Activated CD4-positive, alpha-beta T cell treated with anti-CD3 and anti-CD28 coated beads, Interleukin-2, amount 10 ng/mL, durations not matched to agents 24 days and 14 days (primary cell): ENCODE results near the gene RAPGEF2. TPM values are rescaled to one million over a fixed set of nuclear protein-coding genes. Genes with fewer than 3 reads are reported as not detected.

Experiments
- DNase-seq: peaks from one replicate; pipeline ENCODE4 v3.0.0; 2022
- H3K27ac Mint-ChIP-seq: one replicate; pipeline ENCODE4 v1.8.0; 2022; ENCODE audit warnings: mild to moderate bottlenecking, mixed read lengths
- H3K27me3 Mint-ChIP-seq: one replicate; pipeline ENCODE4 v1.8.0; 2022; ENCODE audit warnings: mixed read lengths
- H3K36me3 Mint-ChIP-seq: one replicate; pipeline ENCODE4 v1.8.0; 2022; ENCODE audit warnings: low read depth, mild to moderate bottlenecking, mixed read lengths
- H3K4me1 Mint-ChIP-seq: one replicate; pipeline ENCODE4 v1.8.0; 2021; ENCODE audit warnings: mixed read lengths
- H3K4me3 Mint-ChIP-seq: one replicate; pipeline ENCODE4 v1.8.0; 2022; ENCODE audit warnings: mild to moderate bottlenecking, moderate library complexity, mixed read lengths
- H3K9me3 Mint-ChIP-seq: one replicate; pipeline ENCODE4 v1.8.0; 2021; ENCODE audit warnings: mixed read lengths
- intact Hi-C: fragments of 100-400 bp; cut with micrococcal nuclease; formaldehyde crosslinking; loops from one replicate; pipeline ENCODE4 v1.15.1; 2023
- total RNA-seq: library from RNA; stranded (reverse); gene quantifications from 2 replicates; pipeline ENCODE4 v1.2.3, GENCODE V29; 2022

RAPGEF2 gene
- total RNA-seq, 1 donor from 2014 or later = 27.1 TPM

DNA sequence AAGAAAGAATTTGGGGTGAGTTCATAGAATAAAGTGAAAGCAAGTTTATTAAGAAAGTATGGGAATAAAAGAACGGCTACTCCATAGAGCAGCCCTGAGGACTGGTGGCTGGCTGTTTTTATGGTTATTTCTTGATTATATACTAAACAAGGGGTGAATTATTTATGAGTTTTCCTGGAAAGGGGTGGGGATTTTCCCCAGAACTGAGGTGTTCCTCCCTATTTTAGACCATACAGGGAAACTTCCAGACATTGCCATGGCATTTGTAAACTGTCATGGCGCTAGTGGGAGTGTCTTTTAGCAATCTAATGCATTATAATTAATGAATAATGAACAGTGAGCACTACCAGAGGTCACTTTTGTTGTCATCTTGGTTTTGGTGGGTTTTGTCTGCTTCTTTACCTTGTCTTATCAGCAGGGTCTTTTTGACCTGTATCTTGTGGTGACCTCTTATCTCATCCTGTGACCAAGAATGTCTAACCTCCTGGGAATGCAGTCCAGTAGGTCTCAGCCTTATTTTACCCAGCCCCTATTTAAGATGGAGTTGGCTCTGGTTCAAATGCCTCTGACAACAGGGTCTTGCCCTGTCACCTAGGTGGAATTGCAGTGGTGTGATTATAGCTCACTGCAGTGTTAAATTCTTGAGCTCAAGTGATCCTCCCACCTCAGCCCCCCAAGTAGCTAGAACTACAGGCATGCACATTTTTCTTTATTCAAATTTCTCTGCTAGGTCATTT lies 27.1 kb downstream of the RAPGEF2 start:
- Mint-ChIP-seq H3K4me1 (peaks cover 21% of the 10 kb centered on the region), H3K36me3 (peaks cover 2% of the 10 kb centered on the region), H3K27ac (no peak overlapping the region), H3K27me3 (no peaks in the 10 kb centered on the region), H3K4me3 (no peak overlapping the region), H3K9me3 (no peaks in the 10 kb centered on the region)
- intact Hi-C loops = loop anchor here (5.0 kb wide), 1 partner anchor 37 kb away; no protein-coding TSS in a partner anchor
- DNase-seq = no peak

GRCh38 chr4:159131564-159131963 lies 28.7 kb downstream of the RAPGEF2 start:
- Mint-ChIP-seq H3K9me3 (no peaks in the 10 kb centered on the region), H3K27me3 (no peaks in the 10 kb centered on the region), H3K4me3 (no peak overlapping the region), H3K27ac (no peak overlapping the region), H3K4me1 (peaks cover 15% of the 10 kb centered on the region), H3K36me3 (peaks cover under 1% of the 10 kb centered on the region)
- intact Hi-C loops = loop anchor here (5.0 kb wide), 1 partner anchor 36 kb away; no protein-coding TSS in a partner anchor
- no peak for DNase-seq

DNA sequence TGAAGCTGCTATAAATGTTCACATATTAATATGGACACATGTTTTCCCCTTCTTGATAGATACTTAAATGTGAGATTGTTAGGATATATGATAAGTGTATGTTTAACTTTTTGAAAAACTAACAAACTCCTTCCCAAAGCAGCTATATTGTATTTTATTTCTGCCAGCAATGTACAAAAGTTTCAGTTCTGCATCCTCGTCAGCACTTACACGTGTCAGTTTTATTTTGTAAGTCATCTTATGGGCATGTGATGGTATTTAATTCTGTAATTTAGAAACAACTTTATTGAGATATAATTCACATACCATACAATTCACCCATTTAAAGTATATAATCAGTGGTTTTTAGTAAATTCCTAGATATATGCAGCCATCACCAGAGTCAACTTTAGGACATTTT lies 31.6 kb downstream of the RAPGEF2 start:
- Mint-ChIP-seq H3K36me3 (no peaks in the 10 kb centered on the region), H3K27me3 (no peaks in the 10 kb centered on the region), H3K4me1 (peaks cover 20% of the 10 kb centered on the region), H3K4me3 (no peak overlapping the region), H3K9me3 (no peaks in the 10 kb centered on the region), H3K27ac (no peak overlapping the region)
- DNase-seq = no peak
- intact Hi-C loops = loop anchor here (5.0 kb wide), 1 partner anchor 33 kb away; no protein-coding TSS in a partner anchor

DNA sequence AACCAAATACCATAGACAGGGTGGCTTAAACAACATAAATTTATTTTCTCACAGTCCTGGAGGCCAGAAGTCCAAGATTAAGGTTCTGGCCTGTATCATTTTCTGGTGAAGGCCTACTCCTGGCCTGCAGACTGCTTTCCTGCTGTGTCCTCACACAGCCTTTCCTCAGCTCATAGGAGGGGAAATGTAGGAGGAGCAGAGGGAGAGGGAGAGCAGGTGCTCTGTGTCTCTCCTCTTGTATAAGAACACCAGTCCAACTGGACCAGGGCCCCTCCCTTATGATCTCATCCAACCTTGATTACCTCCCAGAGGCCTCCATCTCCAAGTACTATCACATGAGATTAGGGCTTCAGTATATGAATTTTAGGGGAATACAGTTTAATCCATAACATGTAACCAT lies 34.3 kb downstream of the RAPGEF2 start:
- no peak for DNase-seq
- Mint-ChIP-seq H3K27me3 (no peaks in the 10 kb centered on the region), H3K36me3 (no peaks in the 10 kb centered on the region), H3K9me3 (no peaks in the 10 kb centered on the region), H3K4me1 (peaks cover 14% of the 10 kb centered on the region), H3K4me3 (no peak overlapping the region), H3K27ac (no peak overlapping the region)
- intact Hi-C loops = no loop called here

- Mint-ChIP-seq H3K4me3 (no peak overlapping the region), H3K4me1 (peaks cover 14% of the 10 kb centered on the region), H3K36me3 (no peaks in the 10 kb centered on the region), H3K9me3 (no peaks in the 10 kb centered on the region), H3K27ac (no peak overlapping the region), H3K27me3 (no peaks in the 10 kb centered on the region)
- intact Hi-C loops = no loop called here
- no peak for DNase-seq
Measured at GRCh38 chr4:159138436-159138835, 35.6 kb downstream of the RAPGEF2 start.

DNA sequence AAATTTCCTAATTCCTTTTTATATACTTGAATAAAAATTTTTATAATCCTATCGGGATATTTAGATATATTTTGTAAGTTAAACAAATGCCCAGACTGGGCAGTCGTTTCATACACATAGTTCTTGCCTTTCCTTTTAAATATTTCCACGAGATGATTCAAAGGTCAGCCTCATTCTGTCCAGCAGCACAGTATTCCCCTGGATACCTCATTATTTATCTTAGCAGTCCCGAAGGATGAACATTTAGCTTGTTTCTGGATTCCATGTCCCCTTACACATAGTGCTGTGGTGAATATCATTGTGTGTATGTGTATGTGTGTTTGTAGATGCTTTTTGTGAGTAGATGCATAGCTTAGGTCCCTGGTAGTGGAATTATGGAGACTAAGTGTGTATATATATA lies 38.3 kb downstream of the RAPGEF2 start:
- H3K27ac Mint-ChIP-seq = no peak overlapping the region
- no peaks in the 10 kb centered on the region for H3K9me3 Mint-ChIP-seq
- intact Hi-C loops = no loop called here
- H3K36me3 Mint-ChIP-seq = no peaks in the 10 kb centered on the region
- H3K4me1 Mint-ChIP-seq = peaks cover 19% of the 10 kb centered on the region
- H3K4me3 Mint-ChIP-seq = no peak overlapping the region
- no peak for DNase-seq
- no peaks in the 10 kb centered on the region for H3K27me3 Mint-ChIP-seq

DNA sequence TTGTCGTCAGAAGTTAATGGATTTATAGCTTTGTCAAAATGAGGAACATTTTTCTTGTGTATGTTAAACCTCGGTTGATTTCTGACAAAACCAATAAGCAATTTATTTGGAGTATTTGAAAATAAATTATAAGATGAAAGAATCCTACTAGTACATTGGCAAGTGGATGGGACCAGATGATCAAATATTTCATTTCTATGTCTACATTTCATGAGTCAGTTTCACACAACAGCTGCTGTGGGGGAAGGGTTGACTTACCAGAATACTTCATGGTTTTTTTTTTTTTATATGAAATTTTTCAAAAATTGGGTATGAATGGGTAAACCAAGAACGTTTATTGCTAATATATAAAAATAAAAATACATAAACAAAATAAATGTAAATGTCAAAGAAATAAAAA lies 39.4 kb downstream of the RAPGEF2 start:
- DNase-seq = no peak
- H3K9me3 Mint-ChIP-seq = no peaks in the 10 kb centered on the region
- H3K27me3 Mint-ChIP-seq = no peaks in the 10 kb centered on the region
- intact Hi-C loops = no loop called here
- H3K27ac Mint-ChIP-seq = no peak overlapping the region
- H3K4me1 Mint-ChIP-seq = peaks cover 16% of the 10 kb centered on the region
- no peak overlapping the region for H3K4me3 Mint-ChIP-seq
- H3K36me3 Mint-ChIP-seq = no peaks in the 10 kb centered on the region

DNA sequence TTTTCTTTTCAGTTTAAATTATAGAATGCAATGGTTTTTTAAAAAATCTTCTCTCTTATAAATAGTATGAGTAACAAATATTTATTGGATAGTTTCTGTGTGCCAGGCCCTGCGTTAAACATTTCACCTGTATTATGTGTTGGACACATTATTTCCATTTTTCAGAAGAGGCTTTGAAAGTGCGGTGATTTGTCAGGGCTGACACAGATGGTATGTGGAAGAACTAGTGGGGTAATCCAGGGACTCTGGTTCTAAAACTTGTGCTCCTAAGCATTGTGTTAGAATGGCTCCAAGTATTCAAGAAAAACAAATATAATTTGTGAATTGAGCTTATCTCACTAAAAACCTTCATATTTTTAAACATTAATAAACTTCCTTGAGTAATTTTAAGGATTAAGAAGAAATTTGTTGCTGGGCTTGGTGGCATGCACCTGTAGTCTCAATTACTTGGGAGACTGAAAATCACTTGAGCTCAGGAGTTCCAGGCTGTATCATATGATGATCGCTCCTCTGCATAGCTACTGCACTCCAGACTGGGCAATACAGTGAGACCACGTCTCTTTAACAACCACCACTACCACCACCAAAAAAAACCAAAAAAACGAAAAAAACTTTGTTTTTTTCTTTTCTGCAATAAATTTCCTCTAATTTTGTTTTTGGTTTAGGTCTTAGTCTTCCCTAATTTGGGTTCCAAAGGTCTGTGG lies 40.0 kb downstream of the RAPGEF2 start:
- no peak for DNase-seq
- no peaks in the 10 kb centered on the region for H3K9me3 Mint-ChIP-seq
- intact Hi-C loops = no loop called here
- H3K4me3 Mint-ChIP-seq = no peak overlapping the region
- no peak overlapping the region for H3K27ac Mint-ChIP-seq
- H3K4me1 Mint-ChIP-seq = peaks cover 14% of the 10 kb centered on the region
- no peaks in the 10 kb centered on the region for H3K27me3 Mint-ChIP-seq
- no peaks in the 10 kb centered on the region for H3K36me3 Mint-ChIP-seq

- H3K9me3 Mint-ChIP-seq = no peaks in the 10 kb centered on the region
- H3K36me3 Mint-ChIP-seq = no peaks in the 10 kb centered on the region
- H3K4me3 Mint-ChIP-seq = no peak overlapping the region
- intact Hi-C loops = no loop called here
- DNase-seq = no peak
- no peaks in the 10 kb centered on the region for H3K27me3 Mint-ChIP-seq
- H3K4me1 Mint-ChIP-seq = peaks cover 9% of the 10 kb centered on the region
- H3K27ac Mint-ChIP-seq = no peak overlapping the region
Measured at GRCh38 chr4:159143687-159144086, 40.8 kb downstream of the RAPGEF2 start.

- Mint-ChIP-seq H3K9me3 (no peaks in the 10 kb centered on the region), H3K27ac (no peak overlapping the region), H3K4me1 (peaks cover 5% of the 10 kb centered on the region), H3K4me3 (no peak overlapping the region), H3K27me3 (no peaks in the 10 kb centered on the region), H3K36me3 (no peaks in the 10 kb centered on the region)
- DNase-seq = no peak
- intact Hi-C loops = no loop called here
Measured at GRCh38 chr4:159144112-159144694, 41.3 kb downstream of the RAPGEF2 start.

DNA sequence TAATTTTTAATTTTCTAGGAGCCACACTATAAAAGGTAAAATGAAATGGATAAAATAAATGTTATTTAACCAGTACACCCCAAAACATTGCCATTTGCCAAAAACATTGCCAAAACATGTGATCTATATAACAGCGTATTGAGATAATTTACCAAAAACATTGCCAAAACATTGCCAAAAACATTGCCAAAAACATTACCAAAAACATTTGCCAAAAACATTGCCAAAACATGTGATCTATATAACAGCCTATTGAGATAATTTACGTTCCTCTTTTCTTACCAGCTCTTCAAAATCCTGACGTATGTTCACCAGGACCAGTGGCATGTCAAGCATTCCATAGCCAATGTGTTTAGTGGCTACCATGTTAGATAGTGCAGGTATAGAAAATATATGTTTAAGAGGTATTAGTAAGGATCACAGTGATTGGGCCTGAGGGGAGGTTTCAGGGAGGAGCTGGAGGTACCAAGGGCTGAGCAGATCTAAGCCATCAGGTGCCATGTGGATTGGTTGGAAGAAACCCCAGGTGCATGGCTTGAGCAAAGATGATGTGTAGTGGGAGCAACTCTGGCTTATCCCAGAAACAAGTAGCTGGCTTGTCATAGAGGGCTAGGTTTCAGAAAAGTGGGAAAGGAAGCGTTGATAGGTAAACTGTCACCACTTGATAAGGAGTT lies 42.6 kb downstream of the RAPGEF2 start:
- Mint-ChIP-seq H3K36me3 (no peaks in the 10 kb centered on the region), H3K4me3 (no peak overlapping the region), H3K9me3 (no peaks in the 10 kb centered on the region), H3K27me3 (no peaks in the 10 kb centered on the region), H3K4me1 (peaks cover 6% of the 10 kb centered on the region), H3K27ac (no peak overlapping the region)
- intact Hi-C loops = no loop called here
- no peak for DNase-seq

GRCh38 chr4:159145992-159146330 lies 43.1 kb downstream of the RAPGEF2 start:
- no peak for DNase-seq
- no peaks in the 10 kb centered on the region for H3K9me3 Mint-ChIP-seq
- H3K27ac Mint-ChIP-seq = no peak overlapping the region
- no peak overlapping the region for H3K4me3 Mint-ChIP-seq
- no peaks in the 10 kb centered on the region for H3K27me3 Mint-ChIP-seq
- peaks cover 10% of the 10 kb centered on the region for H3K4me1 Mint-ChIP-seq
- H3K36me3 Mint-ChIP-seq = no peaks in the 10 kb centered on the region
- intact Hi-C loops = no loop called here

DNA sequence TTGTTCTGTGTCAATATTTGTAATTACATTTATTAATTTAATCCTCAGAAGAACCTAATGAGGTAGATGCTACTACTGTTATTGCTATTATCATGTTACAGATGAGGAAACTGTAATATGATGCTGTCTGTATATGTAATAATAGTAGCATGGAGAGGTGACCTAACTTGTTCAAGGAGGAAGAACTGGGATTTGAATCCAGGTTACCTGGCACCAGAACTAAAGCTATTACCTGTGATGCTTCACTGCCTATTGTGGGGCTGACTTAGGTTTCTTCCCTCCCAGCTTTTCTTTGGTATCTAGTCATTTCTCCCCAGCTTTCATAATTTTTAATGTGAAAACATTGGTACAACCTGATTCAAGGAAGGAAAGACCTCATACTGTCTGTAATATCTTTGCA lies 43.6 kb downstream of the RAPGEF2 start:
- H3K27me3 Mint-ChIP-seq = no peaks in the 10 kb centered on the region
- H3K36me3 Mint-ChIP-seq = no peaks in the 10 kb centered on the region
- H3K4me1 Mint-ChIP-seq = peaks cover 10% of the 10 kb centered on the region
- H3K4me3 Mint-ChIP-seq = no peak overlapping the region
- H3K27ac Mint-ChIP-seq = no peak overlapping the region
- no peak for DNase-seq
- intact Hi-C loops = no loop called here
- no peaks in the 10 kb centered on the region for H3K9me3 Mint-ChIP-seq

- intact Hi-C loops = no loop called here
- Mint-ChIP-seq H3K27me3 (no peaks in the 10 kb centered on the region), H3K4me3 (no peak overlapping the region), H3K36me3 (no peaks in the 10 kb centered on the region), H3K4me1 (peaks cover 9% of the 10 kb centered on the region), H3K27ac (no peak overlapping the region), H3K9me3 (no peaks in the 10 kb centered on the region)
- DNase-seq = no peak
Measured at GRCh38 chr4:159148441-159148840, 45.6 kb downstream of the RAPGEF2 start.
